GM19455 (cell line): Measurements from ENCODE around the gene NFATC3.

ENCODE experiments used
- ATAC-seq: cut with Tn5 transposase; IDR thresholded peaks from one replicate; pipeline ENCODE4 v1.9.1; 2021; ENCODE audit not compliant: unreplicated experiment

The NFATC3 gene

GRCh38 chr16:68267612-68268405, 182.6 kb downstream of the NFATC3 start:
- no peak for ATAC-seq

DNA sequence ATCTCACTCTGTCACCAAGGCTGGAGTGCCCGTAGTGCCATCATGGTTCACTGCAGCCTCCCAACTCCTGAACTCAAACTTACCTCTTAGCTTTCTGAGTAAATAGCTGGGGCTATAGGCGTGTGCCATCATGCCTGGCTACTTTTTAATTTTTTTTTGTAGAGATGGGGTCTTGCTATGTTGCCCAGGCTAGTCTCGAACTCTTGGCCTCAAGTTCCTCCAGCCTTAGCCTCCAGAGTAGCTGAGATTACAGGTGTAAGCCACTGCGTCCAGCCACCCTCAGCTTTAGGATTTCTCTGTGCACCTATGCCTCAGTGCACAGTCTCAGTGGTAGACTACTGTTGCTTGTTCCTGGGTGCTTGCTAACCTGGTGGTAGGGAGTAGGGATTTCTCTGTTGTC, 184.6 kb downstream of the NFATC3 start:
- ATAC-seq: no peak

GRCh38 chr16:68270353-68270752, 185.2 kb downstream of the NFATC3 start:
- ATAC-seq: no peak

- no peak for ATAC-seq
Observed at GRCh38 chr16:68272507-68273209, 187.5 kb downstream of the NFATC3 start.

DNA sequence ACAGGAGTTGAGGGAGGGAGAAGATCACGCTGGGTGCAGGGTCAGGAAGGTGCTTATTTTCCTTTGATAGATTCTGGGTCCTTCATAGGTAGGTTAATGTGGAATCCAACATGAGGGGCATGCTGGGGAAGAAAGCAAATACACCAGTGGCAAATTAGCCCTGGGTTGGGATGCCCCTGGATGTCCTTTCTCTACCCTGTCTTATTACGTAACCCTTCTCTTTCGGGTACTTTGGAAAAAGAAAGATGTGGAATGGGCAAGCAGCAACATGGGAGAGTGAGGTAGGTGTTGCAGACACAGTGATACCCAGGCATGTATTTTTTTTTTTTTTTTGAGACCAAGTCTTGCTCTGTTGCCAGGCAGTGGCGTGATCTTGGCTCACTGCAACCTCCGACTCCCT, 188.3 kb downstream of the NFATC3 start:
- ATAC-seq: no peak

DNA sequence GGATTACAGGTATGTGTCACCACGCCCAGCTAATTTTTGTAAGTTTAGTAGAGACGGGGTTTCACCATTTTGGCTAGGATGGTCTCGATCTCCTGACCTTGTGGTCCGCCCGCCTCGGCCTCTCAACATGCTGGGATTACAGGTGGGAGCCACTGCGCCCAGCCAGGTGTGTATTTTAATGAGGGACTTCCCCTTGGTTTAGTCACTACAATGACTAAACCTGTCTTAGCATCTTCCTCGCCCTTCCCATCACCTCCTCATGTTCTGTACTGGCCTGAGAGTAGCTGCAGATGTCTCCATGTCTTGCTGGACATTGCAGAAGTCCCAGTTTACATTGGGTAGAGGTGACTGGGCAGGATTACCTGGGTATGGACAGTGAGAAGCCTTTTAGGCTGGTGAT, 188.7 kb downstream of the NFATC3 start:
- no peak for ATAC-seq

DNA sequence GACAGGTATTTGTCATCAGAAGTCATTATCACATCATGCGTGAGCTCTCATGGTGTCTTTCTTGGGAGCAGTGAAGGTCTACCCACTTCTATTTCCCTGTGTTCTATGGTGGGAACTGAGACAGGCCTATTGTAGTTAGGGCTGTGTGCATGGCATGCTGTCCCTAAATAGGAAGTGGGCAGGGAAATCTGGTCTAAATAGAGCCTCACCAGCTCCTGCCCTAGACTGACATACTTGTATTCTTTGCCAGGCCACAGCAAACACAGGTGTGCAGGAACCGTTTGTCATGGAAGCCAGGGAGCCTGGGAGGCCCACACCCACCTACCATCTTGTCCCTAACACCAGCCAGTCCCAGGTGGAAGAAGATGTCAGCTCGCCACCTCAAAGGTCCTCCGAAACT, 189.3 kb downstream of the NFATC3 start:
- no peak for ATAC-seq

- no peak for ATAC-seq
Observed at GRCh38 chr16:68275611-68276191, 190.5 kb downstream of the NFATC3 start.

GRCh38 chr16:68276223-68276622, 191.1 kb downstream of the NFATC3 start:
- ATAC-seq: no peak
